ENCODE results near the gene LTA. TPM values are rescaled to one million over a fixed set of nuclear protein-coding genes. Genes with fewer than 3 reads are reported as not detected.

The LTA gene
- total and polyA plus RNA-seq, 3 experiments from 2014 or later: 23.3 to 854 (median 839) TPM

DNA sequence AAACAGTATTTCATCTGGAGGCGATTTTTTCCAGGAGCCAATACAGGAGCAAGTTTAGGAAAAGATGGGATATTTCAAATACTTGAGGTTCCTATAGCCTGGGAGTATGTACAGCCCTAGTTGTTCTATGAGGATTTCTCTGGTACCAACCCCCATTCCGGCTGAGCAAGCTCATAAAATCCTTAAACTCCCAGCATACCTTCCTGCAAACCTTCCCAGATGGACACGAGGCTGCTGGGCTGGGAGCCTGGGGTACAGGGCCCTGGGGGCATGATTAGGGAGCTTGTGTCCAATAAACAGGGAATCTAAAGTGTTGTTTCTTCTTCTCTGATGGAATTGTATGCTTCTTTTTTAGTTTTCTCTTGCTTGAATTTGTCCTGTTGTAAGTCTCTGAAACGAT lies 49.9 kb downstream of the LTA start:
- H3K4me3 ChIP-seq (ENCODE audit: low read length): no peak overlapping the region
- CTCF ChIA-PET: interaction anchor here (1.4 to 2.4 kb wide), 4 partner anchors 12 to 71 kb away, joined by 4 to 15 read pairs (median 6); partner anchors contain the start of gene BAG6

DNA sequence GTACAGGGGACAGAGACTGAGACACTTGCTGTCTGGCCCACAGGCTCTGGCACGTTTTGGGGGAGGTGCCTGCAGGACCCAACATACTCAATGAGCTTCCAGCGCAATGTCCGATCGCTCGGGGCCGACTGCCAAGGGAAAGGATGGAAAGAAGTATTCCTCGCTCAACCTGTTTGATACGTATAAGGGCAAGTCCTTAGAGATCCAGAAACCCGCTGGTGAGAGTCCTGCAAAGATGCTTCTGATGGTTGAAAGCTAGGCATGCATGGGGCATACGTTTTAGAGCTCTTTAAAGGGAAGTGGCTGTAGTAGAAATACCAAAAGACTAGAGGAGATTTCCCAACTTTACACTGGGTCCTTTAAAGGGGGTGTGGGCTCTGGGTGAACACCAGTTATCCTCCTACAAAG lies 50.6 kb downstream of the LTA start:
- no peaks in the 10 kb centered on the region for H3K9me3 Mint-ChIP-seq
- peaks cover 4 to 57% (median 26%) of the 10 kb centered on the region in 3 donors for H3K36me3 Mint-ChIP-seq
- peak overlapping the region in 4 of 7 donors; percentile 33 to 91 (median 75) for H3K4me3 Mint-ChIP-seq
- H3K27ac ChIP-seq (ENCODE audit: low read depth, low read length): no peak overlapping the region
- H3K27me3 ChIP-seq (ENCODE audit: insufficient read depth, low read length, poor library complexity, severe bottlenecking): no peaks in the 10 kb centered on the region
- ChIA-PET POLR2A (interaction anchor here (0.6 to 0.8 kb wide), 3 partner anchors 17 to 38 kb away, joined by 3 to 9 read pairs (median 3); partner anchors contain the start of gene C6orf47), CTCF (interaction anchor here (0.9 to 2.4 kb wide), 5 partner anchors 11 to 72 kb away, joined by 3 to 15 read pairs (median 4); partner anchors contain the start of gene BAG6)
- H3K27me3 Mint-ChIP-seq: no peaks in the 10 kb centered on the region
- H3K27ac Mint-ChIP-seq: peak overlapping the region in 7 of 8 donors; percentile 39 to 99 (median 95)
- peaks cover 44% of the 10 kb centered on the region for H3K36me3 ChIP-seq (ENCODE audit: insufficient read depth, low read length)
- H3K9me3 ChIP-seq (ENCODE audit: low read length): no peaks in the 10 kb centered on the region
- peaks cover 17% of the 10 kb centered on the region for H3K4me1 ChIP-seq (ENCODE audit: insufficient read depth, low read length)
- no peak overlapping the region for H3K4me3 ChIP-seq (ENCODE audit: low read length)
- H3K4me1 Mint-ChIP-seq: peaks cover 22 to 41% (median 26%) of the 10 kb centered on the region in 3 donors
- no peak for DNase-seq

More for the DNA sequence above, 49.9 kb downstream of the LTA start:
- Histone ChIP-seq H3K27me3 (ENCODE audit: insufficient read depth, low read length, poor library complexity, severe bottlenecking) (no peaks in the 10 kb centered on the region), H3K27ac (ENCODE audit: low read depth, low read length) (peak overlapping the region; percentile 99), H3K4me1 (ENCODE audit: insufficient read depth, low read length) (peaks cover 17% of the 10 kb centered on the region), H3K9me3 (ENCODE audit: low read length) (no peaks in the 10 kb centered on the region), H3K36me3 (ENCODE audit: insufficient read depth, low read length) (peaks cover 37% of the 10 kb centered on the region)
- Mint-ChIP-seq H3K9me3 (no peaks in the 10 kb centered on the region), H3K4me3 (peak overlapping the region; percentile 90 to 95 (median 91)), H3K27me3 (no peaks in the 10 kb centered on the region), H3K36me3 (peaks cover 0 to 50% (median 22%) of the 10 kb centered on the region in 3 donors), H3K27ac (peak overlapping the region; percentile 90 to 99 (median 96)), H3K4me1 (peaks cover 23 to 36% (median 27%) of the 10 kb centered on the region in 3 donors)
- POLR2A ChIA-PET: interaction anchor here (0.6 to 1.5 kb wide), 5 partner anchors 25 to 115 kb away, joined by 3 to 9 read pairs (median 5); partner anchors contain the start of gene BAG6
- no peak for DNase-seq

Other genes with a start within 250 kb of the LTA start
Only the 30 nearest of the 34 such genes appear.
- gene HLA-B, start 215.1 kb upstream of the LTA start, total RNA-seq: 1,000 to 10,000 TPM; 3,705 to 3,812 TPM
- gene HLA-B, start 215.1 kb upstream of the LTA start, polyA plus RNA-seq: 8,337 TPM
- 10 to 100 TPM; 12.4 to 12.8 TPM for gene MICA, start 168.7 kb upstream of the LTA start, total RNA-seq
- 8.2 TPM for gene MICA, start 168.7 kb upstream of the LTA start, polyA plus RNA-seq
- gene MICB, start 74.1 kb upstream of the LTA start, total RNA-seq: 10 to 100 TPM; 21.9 to 22.3 TPM
- 12.0 TPM for gene MICB, start 74.1 kb upstream of the LTA start, polyA plus RNA-seq
- not detected for gene MCCD1, start 43.3 kb upstream of the LTA start, total RNA-seq
- not detected for gene MCCD1, start 43.3 kb upstream of the LTA start, polyA plus RNA-seq
- 100 to 1,000 TPM; 643 to 658 TPM for gene DDX39B, start 30.3 kb upstream of the LTA start, total RNA-seq
- gene DDX39B, start 30.3 kb upstream of the LTA start, polyA plus RNA-seq: 85.7 TPM
- gene ATP6V1G2, start 25.7 kb upstream of the LTA start, total RNA-seq: 1 to 10 TPM in 1 of 2 experiments, under 1 TPM in 1; 0.94 to 2.0 TPM
- gene ATP6V1G2, start 25.7 kb upstream of the LTA start, polyA plus RNA-seq: 1.4 TPM
- 10 to 100 TPM; 13.5 to 13.8 TPM for gene NFKBIL1, start 24.7 kb upstream of the LTA start, total RNA-seq
- 6.9 TPM for gene NFKBIL1, start 24.7 kb upstream of the LTA start, polyA plus RNA-seq
- gene TNF, start 3.3 kb downstream of the LTA start, total RNA-seq: 100 to 1,000 TPM; 207 to 215 TPM
- 7.9 TPM for gene TNF, start 3.3 kb downstream of the LTA start, polyA plus RNA-seq
- gene LTB, start 10.1 kb downstream of the LTA start, total RNA-seq: 100 to 1,000 TPM; 196 to 206 TPM
- gene LTB, start 10.1 kb downstream of the LTA start, polyA plus RNA-seq: 1,182 TPM
- 10 to 100 TPM; 22.0 to 22.4 TPM for gene LST1, start 14.0 kb downstream of the LTA start, total RNA-seq
- 49.6 TPM for gene LST1, start 14.0 kb downstream of the LTA start, polyA plus RNA-seq
- 10 to 100 TPM; 22.4 to 26.3 TPM for gene NCR3, start 20.7 kb downstream of the LTA start, total RNA-seq
- gene NCR3, start 20.7 kb downstream of the LTA start, polyA plus RNA-seq: 328 TPM
- 10 to 100 TPM; 35.6 TPM for gene AIF1, start 42.9 kb downstream of the LTA start, total RNA-seq
- 33.2 TPM for gene AIF1, start 42.9 kb downstream of the LTA start, polyA plus RNA-seq
- gene PRRC2A, start 48.4 kb downstream of the LTA start, total RNA-seq: 100 to 1,000 TPM; 251 to 263 TPM
- gene PRRC2A, start 48.4 kb downstream of the LTA start, polyA plus RNA-seq: 9.3 TPM
- gene BAG6, start 80.4 kb downstream of the LTA start, total RNA-seq: 100 to 1,000 TPM; 258 to 261 TPM
- 23.1 TPM for gene BAG6, start 80.4 kb downstream of the LTA start, polyA plus RNA-seq
- gene APOM, start 83.6 kb downstream of the LTA start, total RNA-seq: 1 to 10 TPM; 2.4 to 3.3 TPM
- gene APOM, start 83.6 kb downstream of the LTA start, polyA plus RNA-seq: 4.3 TPM
- 10 to 100 TPM; 19.5 to 20.0 TPM for gene C6orf47, start 88.5 kb downstream of the LTA start, total RNA-seq
- gene C6orf47, start 88.5 kb downstream of the LTA start, polyA plus RNA-seq: 37.0 TPM
- 10 to 100 TPM; 46.2 to 46.4 TPM for gene GPANK1, start 92.7 kb downstream of the LTA start, total RNA-seq
- 19.6 TPM for gene GPANK1, start 92.7 kb downstream of the LTA start, polyA plus RNA-seq
- 100 to 1,000 TPM; 323 to 334 TPM for gene CSNK2B, start 93.8 kb downstream of the LTA start, total RNA-seq
- 265 TPM for gene CSNK2B, start 93.8 kb downstream of the LTA start, polyA plus RNA-seq
- gene LY6G5B, start 97.7 kb downstream of the LTA start, total RNA-seq: 10 to 100 TPM; 19.1 to 21.2 TPM
- gene LY6G5B, start 97.7 kb downstream of the LTA start, polyA plus RNA-seq: 0.64 TPM
- gene LY6G5C, start 108.8 kb downstream of the LTA start, total RNA-seq: 1 to 10 TPM; 3.5 to 4.5 TPM
- gene LY6G5C, start 108.8 kb downstream of the LTA start, polyA plus RNA-seq: 10.3 TPM
- 10 to 100 TPM; 37.0 to 41.0 TPM for gene ABHD16A, start 131.0 kb downstream of the LTA start, total RNA-seq
- 45.5 TPM for gene ABHD16A, start 131.0 kb downstream of the LTA start, polyA plus RNA-seq
- gene LY6G6F, start 134.6 kb downstream of the LTA start, total RNA-seq: not detected
- not detected for gene LY6G6F, start 134.6 kb downstream of the LTA start, polyA plus RNA-seq
- gene LY6G6D, start 143.1 kb downstream of the LTA start, total RNA-seq: not detected
- not detected for gene LY6G6D, start 143.1 kb downstream of the LTA start, polyA plus RNA-seq
- gene LY6G6C, start 149.5 kb downstream of the LTA start, total RNA-seq: not detected
- gene LY6G6C, start 149.5 kb downstream of the LTA start, polyA plus RNA-seq: not detected
- gene MPIG6B, start 151.1 kb downstream of the LTA start, total RNA-seq: not detected
- 0.08 TPM for gene MPIG6B, start 151.1 kb downstream of the LTA start, polyA plus RNA-seq
- 1 to 10 TPM; 4.1 to 4.9 TPM for gene DDAH2, start 157.0 kb downstream of the LTA start, total RNA-seq
- gene DDAH2, start 157.0 kb downstream of the LTA start, polyA plus RNA-seq: 26.3 TPM
- gene CLIC1, start 164.2 kb downstream of the LTA start, total RNA-seq: 100 to 1,000 TPM; 377 TPM
- gene CLIC1, start 164.2 kb downstream of the LTA start, polyA plus RNA-seq: 657 TPM
- 10 to 100 TPM; 36.4 to 39.8 TPM for gene MSH5, start 167.7 kb downstream of the LTA start, total RNA-seq
- gene MSH5, start 167.7 kb downstream of the LTA start, polyA plus RNA-seq: 2.0 TPM
- 1 to 10 TPM; 6.1 to 7.0 TPM for gene SAPCD1, start 190.4 kb downstream of the LTA start, total RNA-seq
- gene SAPCD1, start 190.4 kb downstream of the LTA start, polyA plus RNA-seq: not detected
- 1 to 10 TPM; 1.4 to 1.7 TPM for gene VWA7, start 205.0 kb downstream of the LTA start, total RNA-seq
- 2.5 TPM for gene VWA7, start 205.0 kb downstream of the LTA start, polyA plus RNA-seq